HepG2 (cell line): Measurements from ENCODE around the gene ELMO2. TPM values are rescaled to one million over a fixed set of nuclear protein-coding genes. Genes with fewer than 3 reads are reported as not detected.
A peak's percentile ranks its signal among the peaks of the same experiment; 100 is the strongest.

Source experiments
- ATAC-seq: fragments of 200-7000 bp; cut with Tn5 transposase; 3 replicates; pipeline ENCODE4 v1.9.1; 2020; ENCODE audit warnings: mild to moderate bottlenecking, moderate library complexity
- BruUV-seq: library from RNA; stranded (reverse); fragments of 400-500 nt; replicated peaks from 2 replicates; lab custom pipeline; 2021; lab: Mats Ljungman, UMichigan
- CTCF ChIA-PET: fragments of 300-600 bp; formaldehyde crosslinking; extraction: SDS; loops from one replicate; lab custom pipeline; 2021; ENCODE audit warnings: low total read pairs, inconsistent platforms, low intra/inter-chr PET ratio; lab: Yijun Ruan, JAX
- POLR2A ChIA-PET: fragments of 350-600 bp; sonication (Branson Sonifier 250); formaldehyde crosslinking; loops from one replicate; lab custom pipeline; 2020; ENCODE audit warnings: antibody characterized with exemption, inconsistent platforms; lab: Yijun Ruan, JAX
- DNase-seq: peaks from one replicate; pipeline ENCODE4 v3.0.0-alpha.2; 2015; ENCODE audit warnings: low spot score
- FAIRE-seq: peaks from 3 replicates; lab custom pipeline; 2011; peaks lifted over from hg19 to GRCh38; lab: Jason Lieb, UNC
- H2AFZ ChIP-seq: one replicate; pipeline ENCODE4 v1.6.1; 2011; ENCODE audit warnings: low read length, inconsistent platforms
- H3K27ac ChIP-seq: fragments of 300-600 bp; 3 replicates; pipeline ENCODE4 v1.8.0; 2011; ENCODE audit warnings: mixed run types, mild to moderate bottlenecking, mixed read lengths, low read length, inconsistent platforms; ENCODE audit not compliant: insufficient read depth; ENCODE audit errors: extremely low read length
- H3K27me3 ChIP-seq, 2 experiments: fragments of 200-600 bp in 1 of 2; 2 replicates in 1 of 2; 3 replicates in 1 of 2; pipeline versions ENCODE4 v1.6.0 to v1.8.0; 2011; ENCODE audit warnings: low read length in 2 of 2, mild to moderate bottlenecking in 2 of 2, moderate library complexity in 2 of 2, inconsistent platforms in 1 of 2; ENCODE audit not compliant: insufficient read depth in 2 of 2, control insufficient read depth in 1 of 2
- H3K36me3 ChIP-seq, 2 experiments: fragments of 200-600 bp in 1 of 2; replicated peaks in 1 of 2; 2 replicates in 1 of 2; 3 replicates in 1 of 2; pipeline versions ENCODE4 v1.5.1 to v1.8.0; 2011; ENCODE audit warnings: low read length in 2 of 2, inconsistent platforms in 1 of 2; ENCODE audit not compliant: insufficient read depth in 2 of 2, control insufficient read depth in 1 of 2
- H3K4me1 ChIP-seq: 2 replicates; pipeline ENCODE4 v1.5.1; 2012; ENCODE audit warnings: low read length, inconsistent platforms; ENCODE audit not compliant: insufficient read depth
- H3K4me2 ChIP-seq: 2 replicates; pipeline ENCODE4 v1.6.0; 2011; ENCODE audit warnings: low read depth, low read length, inconsistent platforms
- H3K4me3 ChIP-seq, 3 experiments: fragments of 200-600 bp in 1 of 3; sonication (generic), shearing (Covaris generic) in 1 of 3; replicated peaks in 1 of 3; 2 replicates each; pipeline ENCODE4 v1.5.1; 2011 to 2016; ENCODE audit warnings: low read length in 3 of 3, inconsistent platforms in 2 of 3, low read depth in 2 of 3, mild to moderate bottlenecking in 2 of 3, control low read depth in 1 of 3, mixed read lengths in 1 of 3; ENCODE audit not compliant: insufficient read depth in 1 of 3
- H3K79me2 ChIP-seq: one replicate; pipeline ENCODE4 v1.6.1; 2011; ENCODE audit warnings: low read length, inconsistent platforms; ENCODE audit not compliant: insufficient read depth
- H3K9ac ChIP-seq: 2 replicates; pipeline ENCODE4 v1.6.0; 2011; ENCODE audit warnings: mild to moderate bottlenecking, low read depth, low read length, inconsistent platforms; ENCODE audit not compliant: insufficient read depth
- H3K9me3 ChIP-seq: 2 replicates; pipeline ENCODE4 v1.5.1; 2012; ENCODE audit warnings: mild to moderate bottlenecking, low read length
- H4K20me1 ChIP-seq: 2 replicates; pipeline ENCODE4 v1.6.0; 2011; ENCODE audit warnings: inconsistent platforms, mild to moderate bottlenecking, low read length, moderate library complexity; ENCODE audit not compliant: insufficient read depth
- ARNTL ChIP-seq: sonication (generic); formaldehyde crosslinking; IDR thresholded peaks from 2 replicates; pipeline ENCODE4 v1.4.0; 2020; ENCODE audit warnings: mild to moderate bottlenecking, missing genetic modification reagents
- CHD4 ChIP-seq: fragments of 200-600 bp; sonication (generic); IDR thresholded peaks from 2 replicates; pipeline ENCODE4 v1.7.0; 2017; ENCODE audit warnings: mild to moderate bottlenecking, low read length, borderline replicate concordance
- KAT8 ChIP-seq: IDR thresholded peaks from 2 replicates; pipeline ENCODE4 v1.6.1; 2016; ENCODE audit warnings: missing genetic modification reagents, missing compliant biosample characterization
- KDM5A ChIP-seq: fragments of 200-600 bp; sonication (generic); IDR thresholded peaks from 2 replicates; pipeline ENCODE4 v1.7.0; 2018; ENCODE audit warnings: antibody characterized with exemption, mild to moderate bottlenecking, low read length, borderline replicate concordance
- MATR3 ChIP-seq: sonication (generic); formaldehyde crosslinking; IDR thresholded peaks from 2 replicates; pipeline ENCODE4 v1.4.0; 2020; ENCODE audit warnings: missing genetic modification reagents
- NAIF1 ChIP-seq: sonication (generic); formaldehyde crosslinking; IDR thresholded peaks from 2 replicates; pipeline ENCODE4 v1.5.0; 2020; ENCODE audit warnings: mild to moderate bottlenecking, missing genetic modification reagents, borderline replicate concordance
- NRL ChIP-seq: sonication (generic); formaldehyde crosslinking; IDR thresholded peaks from 2 replicates; pipeline ENCODE4 v1.5.0; 2020; ENCODE audit warnings: missing genetic modification reagents, mild to moderate bottlenecking, moderate library complexity, borderline replicate concordance
- POLR2A ChIP-seq, 2 experiments: IDR thresholded peaks; 2 replicates each; pipeline ENCODE4 v1.6.1; 2011; ENCODE audit warnings: low read depth in 2 of 2, low read length in 2 of 2, mild to moderate bottlenecking in 1 of 2, moderate library complexity in 1 of 2; ENCODE audit not compliant: insufficient read depth in 1 of 2
- POLR2G ChIP-seq: fragments of 200-400 bp; formaldehyde crosslinking; IDR thresholded peaks from 2 replicates; pipeline ENCODE4 v1.6.1; 2018; ENCODE audit warnings: mild to moderate bottlenecking, low read depth, low read length, moderate library complexity
- PRDM10 ChIP-seq: sonication (generic); formaldehyde crosslinking; IDR thresholded peaks from 2 replicates; pipeline ENCODE4 v1.4.0; 2020; ENCODE audit warnings: low read depth, missing genetic modification reagents
- PRPF4 ChIP-seq: fragments of 200-400 bp; formaldehyde crosslinking; IDR thresholded peaks from 2 replicates; pipeline ENCODE4 v1.6.1; 2016; ENCODE audit warnings: low read length, low read depth; ENCODE audit not compliant: poor library complexity, severe bottlenecking
- RFX1 ChIP-seq: fragments of 450-650 bp; IDR thresholded peaks from 2 replicates; pipeline ENCODE4 v1.6.1; 2017
- SOX5 ChIP-seq: IDR thresholded peaks from 2 replicates; pipeline ENCODE4 v1.6.1; 2016; ENCODE audit warnings: borderline replicate concordance
- TFAP4 ChIP-seq: sonication (generic); IDR thresholded peaks from 2 replicates; pipeline ENCODE4 v1.6.1; 2016; ENCODE audit warnings: low read depth, borderline replicate concordance
- ZEB1 ChIP-seq: IDR thresholded peaks from 2 replicates; pipeline ENCODE4 v1.6.1; 2012; ENCODE audit warnings: mild to moderate bottlenecking, low read depth, inconsistent platforms; ENCODE audit not compliant: insufficient replicate concordance
- ZNF24 ChIP-seq: fragments of 450-650 bp; IDR thresholded peaks from 2 replicates; pipeline ENCODE4 v1.6.1; 2017; ENCODE audit warnings: antibody characterized with exemption, mild to moderate bottlenecking
- ZNF274 ChIP-seq: sonication (generic); formaldehyde crosslinking; IDR thresholded peaks from 2 replicates; pipeline ENCODE4 v1.5.1; 2020; ENCODE audit warnings: mild to moderate bottlenecking, missing genetic modification reagents
- ZNF468 ChIP-seq: sonication (generic); formaldehyde crosslinking; IDR thresholded peaks from 2 replicates; pipeline ENCODE4 v1.8.0; 2022; ENCODE audit warnings: mild to moderate bottlenecking, moderate library complexity, missing genetic modification reagents
- ZNF83 ChIP-seq: sonication (generic); formaldehyde crosslinking; IDR thresholded peaks from 2 replicates; pipeline ENCODE4 v1.4.0; 2020; ENCODE audit warnings: missing genetic modification reagents, mild to moderate bottlenecking, borderline replicate concordance
- WGBS: methylation state at CpG from one replicate; pipeline ENCODE4 v1.1.6; 2017; ENCODE audit warnings: low lambda C conversion rate; 5-methylcytosine and 5-hydroxymethylcytosine counted together
- in situ Hi-C: cut with HindIII; loops from 2 replicates; pipeline ENCODE4 v1.10.0; 2017; ENCODE audit warnings: low pct_unique_long_range_greater_than_20kb; ENCODE audit not compliant: extremely low pct_ligation_motif_present
- intact Hi-C: fragments of 100-400 bp; cut with micrococcal nuclease; formaldehyde crosslinking; loops from one replicate; pipeline ENCODE4 v1.10.0; 2022; ENCODE audit not compliant: unreplicated experiment
- polyA plus RNA-seq, 8 experiments: library from polyadenylated mRNA; depleted of rRNA in 3 of 8; stranded (reverse) in 7 of 8; unstranded in 1 of 8; fragments of >200 nt; fragmentation: Illumina TruSeq in 4 of 8; extraction: Trizol in 4 of 8; gene quantifications; 2 replicates each; pipeline versions ENCODE4 v1.2.1 to v1.2.3, GENCODE V29; 2011 to 2016; ENCODE audit warnings: low read depth in 4 of 8, missing spikeins in 1 of 8, mixed read lengths in 1 of 8; ENCODE audit not compliant: insufficient read depth in 1 of 8
- total RNA-seq, 5 experiments: library from RNA; depleted of rRNA; stranded (reverse); fragments of >200 nt; fragmentation: Illumina TruSeq; extraction: Trizol; gene quantifications; 2 replicates each; pipeline ENCODE4 v1.2.3, GENCODE V29; 2016; ENCODE audit warnings: low read depth in 1 of 5

The ELMO2 gene
- total and polyA plus RNA-seq, 2 of the 13 experiments (the other 11 are each of a cell fraction or from before 2014, with no cell fraction given): 30.6 to 35.7 TPM

GRCh38 chr20:46364670-46365486, 41.5 kb downstream of the ELMO2 start:
- Histone ChIP-seq H3K4me3 (peak overlapping the region; percentile 83 to 95 (median 94)), H3K9me3 (no peaks in the 10 kb centered on the region), H2AFZ (peak overlapping the region; percentile 98), H3K27me3 (no peaks in the 10 kb centered on the region; a peak in 1 of 5 replicates), H4K20me1 (peaks cover 5% of the 10 kb centered on the region; the same call in 1 of the 2 replicates), H3K79me2 (peaks cover 24% of the 10 kb centered on the region), H3K27ac (peak overlapping the region; percentile 94), H3K4me1 (peaks cover 31% of the 10 kb centered on the region), H3K9ac (peak overlapping the region; percentile 99), H3K36me3 (peaks cover 21 to 49% of the 10 kb centered on the region in 2 experiments), H3K4me2 (peak overlapping the region; percentile 97)
- in situ Hi-C loops (loop anchor here (25.0 kb wide), 1 partner anchor 578 kb away; the partner anchor contains the start of genes DNTTIP1 and WFDC3), intact Hi-C loops (no loop called here)
- ChIA-PET CTCF (no interaction called here), POLR2A (interaction anchor here (1.0 to 2.8 kb wide), 22 partner anchors 8 to 1231 kb away, joined by 3 to 37 read pairs (median 4); partner anchors contain the start of genes PCIF1 and ZNF335)
- no peak for DNase-seq
- FAIRE-seq: no peak
- 79% methylated on average over 10 of the region's 10 CpGs for WGBS
- ATAC-seq: no peak
- BruUV-seq: TSS peak; percentile 74
- 0 out of 2 replicates have a peak, but pooled peaks have one; percentile 60 for TF ChIP-seq ZNF274 (CRISPR knock-in tag)
- TF ChIP-seq CHD4: 0 out of 2 replicates have a peak, but pooled peaks have one; percentile 8
- TF ChIP-seq TFAP4: peak; percentile 19; the same call in 1 of the 2 replicates
- peak; percentile 31 for TF ChIP-seq PRPF4
- TF ChIP-seq SOX5 (CRISPR knock-in tag): no peak
- 0 out of 2 replicates have a peak, but pooled peaks have one; percentile 15 for TF ChIP-seq NAIF1
- no peak for TF ChIP-seq RFX1
- no peak for TF ChIP-seq KAT8 (CRISPR knock-in tag)
- TF ChIP-seq ZNF468: no peak
- TF ChIP-seq ZNF24: 0 out of 2 replicates have a peak, but pooled peaks have one; percentile 36
- TF ChIP-seq PRDM10 (CRISPR knock-in tag): 0 out of 2 replicates have a peak, but pooled peaks have one; percentile 17
- no peak for TF ChIP-seq ZNF83 (CRISPR knock-in tag)
- TF ChIP-seq ZEB1: peak; percentile 8
- TF ChIP-seq MATR3 (CRISPR knock-in tag): 0 out of 2 replicates have a peak, but pooled peaks have one; percentile 8
- TF ChIP-seq POLR2A (IDR thresholded peaks at IDR 0.05; ENCODE audit: insufficient read depth in 1 of 2, low read depth in 2 of 2, low read length in 2 of 2): peak in 1 of 2 experiments; percentile 20; a peak in 1 of 4 replicates
- peak; percentile 14; the same call in 1 of the 2 replicates for TF ChIP-seq POLR2G
- 0 out of 2 replicates have a peak, but pooled peaks have one; percentile 34 for TF ChIP-seq ARNTL (CRISPR knock-in tag)
- TF ChIP-seq NRL: peak; percentile 73; the same call in 1 of the 2 replicates
- TF ChIP-seq KDM5A: peak; percentile 7; the same call in 1 of the 2 replicates
